HG03097 (cell line): Measurements from ENCODE around the gene CCL23.

Source experiments
- ATAC-seq: cut with Tn5 transposase; IDR thresholded peaks from one replicate; pipeline ENCODE4 v1.9.1; 2021; ENCODE audit not compliant: unreplicated experiment, low FRiP score

Gene CCL23

GRCh38 chr17:35972945-35973332 lies 44.8 kb downstream of the CCL23 start:
- no peak for ATAC-seq

GRCh38 chr17:35972535-35972934 lies 45.2 kb downstream of the CCL23 start:
- no peak for ATAC-seq

- ATAC-seq: no peak
Measured at GRCh38 chr17:35972066-35972465, 45.7 kb downstream of the CCL23 start.

- no peak for ATAC-seq
Measured at GRCh38 chr17:35969558-35970380, 48.0 kb downstream of the CCL23 start.

GRCh38 chr17:35968520-35969054 lies 49.2 kb downstream of the CCL23 start:
- ATAC-seq: no peak

- ATAC-seq: no peak
Measured at GRCh38 chr17:35965272-35965671, 52.5 kb downstream of the CCL23 start.

- ATAC-seq: no peak
Measured at GRCh38 chr17:35963663-35964062, 54.1 kb downstream of the CCL23 start.
